IgD-negative memory B cell (primary cell): ENCODE results near the gene KISS1R. TPM values are rescaled to one million over a fixed set of nuclear protein-coding genes. Genes with fewer than 3 reads are reported as not detected.
"Not testable (repeated sequence)": the region's sequence is repeated elsewhere in the genome, so short reads cannot be mapped to it uniquely, and the experiment has no call there.

Experiments used
- H3K27ac Mint-ChIP-seq, 3 donors: one replicate each; pipeline ENCODE4 v1.8.0; 2020 to 2022; ENCODE audit warnings: mild to moderate bottlenecking in 3 of 3, mixed read lengths in 3 of 3, moderate library complexity in 1 of 3
- H3K27me3 Mint-ChIP-seq: one replicate; pipeline ENCODE4 v1.8.0; 2021; ENCODE audit warnings: mixed read lengths
- H3K36me3 Mint-ChIP-seq: one replicate; pipeline ENCODE4 v1.8.0; 2020; ENCODE audit warnings: mild to moderate bottlenecking, mixed read lengths
- H3K4me1 Mint-ChIP-seq, 3 donors: one replicate each; pipeline ENCODE4 v1.8.0; 2020 to 2022; ENCODE audit warnings: mixed read lengths in 3 of 3, mild to moderate bottlenecking in 1 of 3
- H3K4me3 Mint-ChIP-seq, 4 donors: one replicate each; pipeline ENCODE4 v1.8.0; 2020 to 2022; ENCODE audit warnings: mild to moderate bottlenecking in 4 of 4, mixed read lengths in 4 of 4, moderate library complexity in 3 of 4
- H3K9me3 Mint-ChIP-seq, 3 donors: one replicate each; pipeline ENCODE4 v1.8.0; 2020 to 2021; ENCODE audit warnings: mixed read lengths in 3 of 3, mild to moderate bottlenecking in 1 of 3
- polyA plus RNA-seq: library from polyadenylated mRNA; unstranded; fragments of 300-500 nt; fragmentation: Illumina TruSeq; gene quantifications from one replicate; pipeline ENCODE4 v1.2.3, GENCODE V29; 2021

The KISS1R gene
- polyA plus RNA-seq, 1 donor from 2014 or later, result 3.9 TPM

DNA sequence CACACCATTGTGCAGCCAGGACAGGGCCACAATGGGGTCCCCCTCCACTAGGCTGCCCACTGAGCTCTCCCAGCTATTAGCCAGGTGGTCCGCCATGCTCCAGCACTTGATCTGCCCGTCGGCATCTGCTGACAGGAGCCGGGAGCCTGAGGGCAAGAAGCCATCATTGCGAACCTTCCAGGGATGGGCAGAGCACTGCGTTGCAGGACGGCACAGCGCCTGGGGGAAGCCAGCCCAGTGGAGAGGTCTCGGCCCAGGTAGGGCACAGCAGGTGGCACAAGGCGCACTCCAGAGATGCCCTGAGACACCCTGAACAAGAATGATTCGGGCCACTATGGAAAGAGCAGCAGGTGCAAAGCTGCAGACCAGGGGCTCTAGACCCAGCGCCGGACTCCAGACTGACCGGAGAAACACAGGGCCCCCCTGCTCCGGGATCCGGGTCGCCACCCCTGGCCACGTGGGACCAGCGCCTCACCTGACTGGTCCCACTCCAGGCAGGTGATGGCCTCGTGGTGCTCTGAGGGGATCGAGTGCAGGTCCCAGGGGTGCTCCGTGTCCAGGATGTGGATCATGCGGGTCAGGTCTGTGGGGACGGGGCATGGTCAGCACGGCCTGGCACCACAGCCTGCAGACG lies 27.4 kb upstream of the KISS1R start:
- H3K9me3 Mint-ChIP-seq, result peaks cover 0 to 2% (median 0%) of the 10 kb centered on the region in 3 donors
- H3K4me1 Mint-ChIP-seq, result peaks cover 8 to 18% (median 10%) of the 10 kb centered on the region in 3 donors
- peaks cover 2% of the 10 kb centered on the region for H3K27me3 Mint-ChIP-seq
- H3K4me3 Mint-ChIP-seq, result peak overlapping the region in 3 of 4 donors; percentile 60 to 96 (median 65)
- peak overlapping the region in 2 of 3 donors; percentile 94 to 97 for H3K27ac Mint-ChIP-seq
- no peaks in the 10 kb centered on the region for H3K36me3 Mint-ChIP-seq

DNA sequence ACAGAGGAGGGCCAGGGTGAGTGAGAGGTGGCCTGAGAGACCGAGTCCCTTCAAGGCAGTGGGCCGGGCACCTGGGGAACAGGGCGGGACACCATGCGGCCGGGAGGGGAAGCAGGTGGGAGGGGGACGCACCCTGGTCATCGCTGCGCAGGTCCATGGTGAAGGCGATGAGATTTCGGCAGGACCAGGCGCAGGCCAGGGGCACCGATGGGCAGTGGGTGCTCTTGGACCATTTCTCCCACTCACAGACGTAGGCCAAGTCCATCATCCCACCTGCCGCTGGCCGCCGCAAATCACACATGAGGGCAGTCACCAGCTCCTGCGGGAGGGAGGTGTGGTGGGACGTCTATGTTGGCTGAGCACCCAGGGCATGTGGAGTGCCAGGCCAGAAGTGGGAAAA lies 26.3 kb upstream of the KISS1R start:
- H3K27ac Mint-ChIP-seq, result peak overlapping the region; percentile 83 to 97 (median 90)
- H3K4me3 Mint-ChIP-seq, result peak overlapping the region in 3 of 4 donors; percentile 64 to 96 (median 88)
- H3K9me3 Mint-ChIP-seq, result peaks cover 0 to 2% (median 0%) of the 10 kb centered on the region in 3 donors
- peaks cover 2% of the 10 kb centered on the region for H3K27me3 Mint-ChIP-seq
- H3K4me1 Mint-ChIP-seq, result peaks cover 8 to 20% (median 10%) of the 10 kb centered on the region in 3 donors
- H3K36me3 Mint-ChIP-seq, result peaks cover 2% of the 10 kb centered on the region

DNA sequence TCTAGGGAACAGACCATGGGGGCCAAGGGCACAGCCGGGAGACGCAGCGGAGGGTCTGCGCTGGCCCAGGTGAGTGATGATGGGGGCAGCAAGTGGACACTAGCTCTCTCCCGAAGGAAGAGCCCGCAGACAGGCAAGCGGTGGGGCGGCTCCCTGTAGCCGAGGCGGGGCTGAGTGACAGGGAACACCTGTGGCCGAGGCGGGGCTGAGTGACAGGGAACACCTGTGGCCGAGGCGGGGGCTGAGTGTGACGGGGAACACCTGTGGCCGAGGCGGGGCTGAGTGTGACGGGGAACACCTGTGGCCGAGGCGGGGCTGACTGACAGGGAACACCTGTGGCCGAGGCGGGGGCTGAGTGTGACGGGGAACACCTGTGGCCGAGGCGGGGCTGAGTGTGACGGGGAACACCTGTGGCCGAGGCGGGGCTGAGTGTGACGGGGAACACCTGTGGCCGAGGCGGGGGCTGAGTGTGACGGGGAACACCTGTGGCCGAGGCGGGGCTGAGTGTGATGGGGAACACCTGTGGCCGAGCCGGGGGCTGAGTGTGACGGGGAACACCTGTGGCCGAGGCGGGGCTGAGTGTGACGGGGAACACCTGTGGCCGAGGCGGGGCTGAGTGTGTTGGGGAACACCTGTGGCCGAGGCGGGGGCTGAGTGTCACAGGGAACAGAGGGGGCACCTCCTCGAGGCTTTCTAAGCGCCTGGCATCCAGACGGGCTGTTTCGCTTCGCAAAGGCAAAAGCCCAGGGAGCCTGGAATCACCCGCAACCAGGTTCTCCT lies 25.5 kb upstream of the KISS1R start:
- H3K27me3 Mint-ChIP-seq, H3K9me3 Mint-ChIP-seq, H3K36me3 Mint-ChIP-seq: not testable (repeated sequence)
- peaks cover 8 to 20% (median 10%) of the 10 kb centered on the region in 3 donors for H3K4me1 Mint-ChIP-seq
- H3K4me3 Mint-ChIP-seq, result peak overlapping the region; percentile 71 to 93 (median 83)
- peak overlapping the region; percentile 83 to 97 (median 90) for H3K27ac Mint-ChIP-seq

DNA sequence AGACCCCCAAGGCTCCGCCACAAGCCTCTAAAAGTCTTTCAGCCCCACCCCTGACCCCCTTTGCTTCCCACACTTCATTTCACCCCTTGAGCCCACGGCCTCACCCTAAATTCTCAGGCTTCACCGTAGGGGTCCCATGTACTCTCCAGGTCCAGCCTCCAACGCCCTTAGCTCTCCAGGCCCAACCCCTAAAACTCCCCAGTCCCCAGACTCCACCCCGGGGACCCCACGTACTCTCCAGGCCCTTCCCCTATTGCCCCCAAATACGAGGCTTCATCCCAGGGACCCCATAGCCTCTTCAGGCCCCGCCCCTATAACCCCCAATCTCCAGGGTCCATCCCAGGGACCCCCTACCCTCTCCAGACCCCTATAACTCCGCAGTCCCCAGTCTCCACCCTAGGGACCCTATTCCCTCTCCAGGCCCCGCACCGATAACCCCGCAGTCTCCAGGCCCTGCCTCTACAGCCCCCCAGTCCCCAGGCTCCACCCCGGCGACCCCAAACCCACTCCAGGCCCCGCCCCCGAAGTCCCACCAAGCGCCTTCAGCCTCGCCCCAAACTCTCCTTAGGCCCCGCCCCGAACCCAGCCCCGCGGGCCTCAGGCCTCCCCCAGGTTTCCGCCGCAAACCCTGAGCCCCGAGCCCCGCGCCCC lies 24.8 kb upstream of the KISS1R start:
- Mint-ChIP-seq H3K36me3 (peaks cover 2% of the 10 kb centered on the region), H3K4me1 (peaks cover 8 to 18% (median 10%) of the 10 kb centered on the region in 3 donors), H3K4me3 (peak overlapping the region; percentile 71 to 93 (median 83)), H3K27ac (peak overlapping the region in 2 of 3 donors; percentile 76 to 97), H3K27me3 (peaks cover 2% of the 10 kb centered on the region), H3K9me3 (peaks cover 0 to 2% (median 0%) of the 10 kb centered on the region in 3 donors)

DNA sequence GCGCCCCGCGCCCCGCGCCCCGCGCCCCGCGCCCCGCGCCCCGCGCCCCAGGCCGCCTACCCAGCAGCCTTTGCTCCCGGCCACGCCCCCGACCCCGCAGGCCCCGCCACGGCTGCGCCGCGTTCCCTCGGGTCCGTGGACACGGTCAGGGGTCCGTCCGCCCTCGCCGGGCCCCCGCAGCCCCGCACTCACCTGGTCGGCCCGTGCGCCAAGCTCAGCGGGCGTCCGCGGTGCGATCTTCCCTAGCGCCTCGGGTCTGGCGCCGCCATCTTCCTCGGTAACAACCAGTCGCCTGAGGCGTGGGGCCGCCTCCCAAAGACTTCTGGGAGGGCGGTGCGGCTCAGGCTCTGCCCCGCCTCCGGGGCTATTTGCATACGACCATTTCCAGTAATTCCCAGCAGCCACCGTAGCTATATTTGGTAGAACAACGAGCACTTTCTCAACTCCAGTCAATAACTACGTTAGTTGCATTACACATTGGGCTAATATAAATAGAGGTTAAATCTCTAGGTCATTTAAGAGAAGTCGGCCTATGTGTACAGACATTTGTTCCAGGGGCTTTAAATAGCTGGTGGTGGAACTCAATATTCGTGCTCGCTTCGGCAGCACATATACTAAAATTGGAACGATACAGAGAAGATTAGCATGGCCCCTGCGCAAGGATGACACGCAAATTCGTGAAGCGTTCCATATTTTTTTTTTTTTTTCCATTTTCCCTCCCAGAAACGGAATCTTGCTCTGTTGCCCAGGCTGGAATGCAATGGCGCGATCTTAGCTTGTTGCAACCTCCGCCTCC lies 24.0 kb upstream of the KISS1R start, which contains the start of the genes MED16 and RNU6-9:
Gene MED16 (minus strand): TSS at position 294 of the 796 bp plus-strand sequence. CDS start 2,056 bp downstream, outside the sequence.
Gene RNU6-9 (plus strand): TSS at position 591 of the 796 bp plus-strand sequence.
- Mint-ChIP-seq H3K9me3 (peaks cover 0 to 2% (median 0%) of the 10 kb centered on the region in 3 donors), H3K36me3 (peaks cover 2% of the 10 kb centered on the region), H3K4me3 (peak within 1 kb of the TSS; percentile 92 to 95 (median 93)), H3K27me3 (peaks cover 2% of the 10 kb centered on the region), H3K27ac (peak within 1 kb of the TSS; percentile 97 to 100 (median 100)), H3K4me1 (peaks cover 8 to 15% (median 10%) of the 10 kb centered on the region in 3 donors)

DNA sequence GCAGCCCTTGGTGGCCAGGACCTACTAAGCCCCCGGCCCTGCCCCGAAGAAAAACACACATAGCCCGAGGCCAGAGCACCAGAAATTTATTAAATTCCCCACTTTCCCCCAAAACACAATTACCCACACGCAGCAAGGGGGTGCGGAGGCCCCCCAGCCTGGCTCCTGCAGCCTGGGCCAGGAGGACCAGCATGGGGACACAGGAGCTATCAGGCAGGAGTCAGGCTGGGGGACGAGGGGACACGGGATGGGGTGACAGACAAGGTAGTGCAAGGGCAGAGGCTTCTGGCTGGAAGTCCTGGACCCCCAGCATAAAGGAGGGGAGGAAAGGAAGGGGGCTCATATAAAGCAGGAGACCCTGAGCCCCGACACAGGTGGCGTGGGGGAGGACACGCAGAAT lies 20.7 kb upstream of the KISS1R start:
- Mint-ChIP-seq H3K4me3 (peak overlapping the region in 2 of 4 donors; percentile 17 to 32), H3K9me3 (peaks cover 0 to 2% (median 0%) of the 10 kb centered on the region in 3 donors), H3K4me1 (peaks cover 10 to 16% (median 10%) of the 10 kb centered on the region in 3 donors), H3K36me3 (peaks cover 2% of the 10 kb centered on the region), H3K27me3 (peaks cover 2% of the 10 kb centered on the region), H3K27ac (peak overlapping the region in 1 of 3 donors; percentile 97)

DNA sequence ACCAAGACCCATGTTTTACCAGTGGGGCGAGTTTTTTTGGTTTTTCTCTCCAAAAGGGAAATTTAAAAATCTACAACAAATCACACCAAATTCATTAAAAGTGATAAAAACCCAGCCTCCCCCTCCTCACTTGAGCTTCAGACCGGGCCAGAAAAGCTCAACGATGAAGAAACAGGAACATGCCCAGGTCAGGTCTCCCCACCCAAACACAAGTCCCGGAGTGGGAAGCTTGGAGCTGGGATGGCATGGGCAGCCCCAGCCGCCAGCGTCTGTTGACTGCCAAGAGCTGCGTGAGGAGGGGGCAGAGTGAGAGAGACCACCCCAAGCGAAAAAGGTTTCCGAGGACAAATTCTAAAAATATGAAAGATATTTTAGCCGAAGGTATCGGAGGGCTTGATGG lies 20.1 kb upstream of the KISS1R start:
- Mint-ChIP-seq H3K27ac (peak overlapping the region in 2 of 3 donors; percentile 39 to 97), H3K4me3 (peak overlapping the region in 1 of 4 donors; percentile 32), H3K9me3 (peaks cover 0 to 2% (median 0%) of the 10 kb centered on the region in 3 donors), H3K27me3 (peaks cover 2% of the 10 kb centered on the region), H3K4me1 (peaks cover 10 to 16% (median 10%) of the 10 kb centered on the region in 3 donors), H3K36me3 (peaks cover 2% of the 10 kb centered on the region)

DNA sequence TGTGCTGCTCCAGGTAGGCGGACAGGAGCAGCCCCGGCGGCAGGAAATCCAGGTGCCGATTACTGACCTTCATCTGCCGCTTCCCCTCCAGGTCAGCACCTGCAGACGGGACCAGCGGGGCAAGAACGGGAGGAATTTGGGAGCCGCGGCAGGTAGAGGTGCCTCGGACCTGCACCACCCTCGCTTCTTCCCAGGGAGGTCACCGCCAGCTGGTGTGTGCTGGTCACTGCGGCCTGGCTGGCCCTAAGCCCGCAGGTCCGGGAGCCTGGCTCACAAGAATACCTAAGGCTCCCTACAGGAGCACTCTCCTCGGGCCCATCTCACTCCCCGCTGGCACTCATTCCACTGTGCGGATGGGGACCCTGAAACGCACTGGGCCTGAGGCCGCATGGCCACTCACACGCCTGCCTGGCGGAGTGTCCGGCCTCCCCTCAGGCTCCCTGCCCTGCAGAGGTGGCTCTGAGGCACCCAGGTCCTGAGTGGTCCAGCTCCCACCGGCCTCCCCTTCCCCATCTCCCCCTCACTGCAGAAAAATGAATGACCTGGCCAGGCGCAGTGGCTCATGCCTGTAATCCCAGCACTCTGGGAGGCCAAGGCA lies 19.6 kb upstream of the KISS1R start:
- Mint-ChIP-seq H3K4me3 (peak overlapping the region in 2 of 4 donors; percentile 41 to 83), H3K4me1 (peaks cover 10 to 16% (median 10%) of the 10 kb centered on the region in 3 donors), H3K27ac (peak overlapping the region in 2 of 3 donors; percentile 39 to 97), H3K27me3 (peaks cover 2% of the 10 kb centered on the region), H3K9me3 (peaks cover 0 to 2% (median 0%) of the 10 kb centered on the region in 3 donors), H3K36me3 (peaks cover 2% of the 10 kb centered on the region)

DNA sequence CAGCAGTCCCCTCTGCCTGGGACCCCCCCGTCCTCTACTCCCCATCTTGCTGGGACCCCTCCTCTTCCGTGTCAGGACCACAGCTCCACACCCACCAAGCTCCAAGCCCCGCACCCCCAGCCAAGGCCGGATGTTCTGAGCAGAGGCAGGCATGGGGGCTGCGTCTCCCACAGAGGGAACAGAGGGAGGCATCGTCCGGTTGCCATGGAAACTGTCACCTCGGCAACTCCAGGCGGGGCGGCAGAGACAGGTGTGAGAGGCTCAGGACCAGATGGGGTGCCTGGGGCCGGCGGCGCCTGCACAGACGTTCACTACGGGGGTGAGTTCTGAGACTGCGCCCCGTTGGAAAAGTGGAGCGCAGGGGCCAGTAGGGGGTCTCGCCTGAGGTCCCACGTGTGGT lies 18.5 kb upstream of the KISS1R start:
- Mint-ChIP-seq H3K9me3 (no peaks in the 10 kb centered on the region), H3K4me3 (peak overlapping the region; percentile 55 to 83 (median 68)), H3K36me3 (peaks cover 2% of the 10 kb centered on the region)

DNA sequence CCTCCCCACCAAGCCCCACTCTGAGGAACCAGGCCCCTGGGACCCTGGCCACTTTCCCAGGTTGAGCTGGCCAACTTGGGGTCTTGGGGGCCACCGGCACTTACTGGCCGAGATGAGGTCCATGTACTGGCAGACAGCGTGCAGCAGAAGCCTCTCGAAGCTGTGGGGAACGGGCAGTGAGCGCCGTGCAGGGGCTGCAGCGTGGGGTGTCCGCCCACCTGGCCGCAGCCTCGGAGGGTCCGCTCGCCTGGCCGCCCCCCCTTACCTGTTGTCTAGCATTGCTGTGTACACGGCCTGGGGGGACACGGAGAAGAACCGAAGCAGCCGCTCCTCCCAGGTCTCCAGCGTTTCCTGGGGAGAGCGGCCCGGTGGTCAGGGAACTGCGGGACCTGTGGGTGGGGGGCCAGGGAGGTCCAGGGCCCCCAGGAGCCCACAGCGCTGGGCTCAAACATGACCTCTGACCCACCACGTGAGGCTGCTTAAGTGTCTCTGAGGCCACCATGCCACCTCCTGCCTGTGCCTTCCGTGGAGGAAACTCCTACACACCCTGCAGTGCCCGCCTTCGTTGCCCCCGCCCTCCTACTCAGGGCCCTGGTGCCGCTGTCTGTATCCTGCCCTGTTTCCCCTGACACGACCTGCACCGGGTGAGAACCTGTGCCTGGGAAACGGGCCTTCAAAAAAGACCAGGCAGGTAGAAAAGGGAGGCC lies 17.6 kb upstream of the KISS1R start:
- Mint-ChIP-seq H3K4me1 (peaks cover 5 to 14% (median 8%) of the 10 kb centered on the region in 3 donors), H3K9me3 (no peaks in the 10 kb centered on the region), H3K27ac (peak overlapping the region in 2 of 3 donors; percentile 59 to 97), H3K36me3 (peaks cover 2% of the 10 kb centered on the region), H3K4me3 (no peak overlapping the region), H3K27me3 (no peaks in the 10 kb centered on the region)

More for the DNA sequence above, 18.5 kb upstream of the KISS1R start:
- Mint-ChIP-seq H3K27ac (peak overlapping the region; percentile 83 to 99 (median 97)), H3K27me3 (no peaks in the 10 kb centered on the region), H3K4me1 (peaks cover 4 to 10% (median 5%) of the 10 kb centered on the region in 3 donors)

DNA sequence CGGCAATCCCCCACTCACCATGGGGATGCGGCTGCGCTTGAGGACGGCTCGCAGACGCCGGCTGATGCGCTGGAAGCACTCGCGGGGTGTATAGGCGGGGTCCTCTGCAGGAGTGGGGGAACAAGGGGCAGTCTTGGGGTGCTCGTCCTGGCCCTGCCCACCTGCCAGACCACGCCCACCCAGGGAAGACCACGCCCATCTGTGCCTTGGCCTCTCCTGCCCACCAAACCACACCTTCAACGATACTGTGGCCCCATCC lies 17.2 kb upstream of the KISS1R start:
- no peak overlapping the region for H3K4me3 Mint-ChIP-seq
- peak overlapping the region in 2 of 3 donors; percentile 59 to 82 for H3K27ac Mint-ChIP-seq
- no peaks in the 10 kb centered on the region for H3K27me3 Mint-ChIP-seq
- peaks cover 2% of the 10 kb centered on the region for H3K36me3 Mint-ChIP-seq
- no peaks in the 10 kb centered on the region for H3K9me3 Mint-ChIP-seq
- peaks cover 5 to 14% (median 8%) of the 10 kb centered on the region in 3 donors for H3K4me1 Mint-ChIP-seq

DNA sequence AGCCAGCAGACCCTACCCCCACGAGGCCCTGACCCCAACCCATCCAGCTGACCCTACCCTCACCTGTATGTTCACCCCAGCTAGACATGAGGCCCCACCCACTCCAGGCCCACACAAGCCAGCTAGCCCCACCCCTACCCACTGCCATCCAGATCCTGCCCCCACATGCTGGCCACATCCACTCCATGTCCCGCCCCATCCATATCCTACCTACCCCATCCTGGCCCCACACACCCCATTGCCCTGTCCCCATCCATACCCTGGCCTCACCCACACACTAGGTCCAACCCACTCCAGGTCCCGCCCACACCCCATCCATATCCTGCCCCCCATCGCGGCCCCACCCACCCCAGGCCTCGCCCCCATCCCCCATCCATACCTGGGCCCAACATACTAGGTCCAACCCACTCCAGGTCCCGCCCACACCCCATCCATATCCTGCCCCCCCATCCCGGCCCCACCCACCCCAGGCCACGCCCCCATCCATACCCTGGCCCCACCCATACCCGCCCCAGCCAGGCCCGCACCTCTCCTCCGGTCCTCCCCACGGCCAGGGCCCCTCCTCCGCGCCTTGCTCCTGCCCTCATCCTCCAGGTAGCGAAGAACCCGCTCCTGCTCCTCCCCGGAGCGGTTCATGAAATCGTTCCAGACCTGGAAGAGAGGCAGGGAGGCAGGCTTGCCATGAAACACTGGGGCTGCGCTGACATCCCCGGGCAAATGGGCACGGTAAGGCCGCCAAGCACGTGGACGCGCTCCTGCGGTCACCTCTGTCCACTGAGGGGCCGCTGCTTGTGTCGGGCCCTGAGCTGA lies 16.6 kb upstream of the KISS1R start:
- Mint-ChIP-seq H3K27me3 (no peaks in the 10 kb centered on the region), H3K9me3 (no peaks in the 10 kb centered on the region), H3K4me1 (peaks cover 5 to 13% (median 8%) of the 10 kb centered on the region in 3 donors), H3K27ac (peak overlapping the region in 2 of 3 donors; percentile 59 to 82), H3K36me3 (no peaks in the 10 kb centered on the region), H3K4me3 (no peak overlapping the region)
